Stimulated activated CD8-positive, alpha-beta memory T cell treated with anti-CD3 and anti-CD28 coated beads, Interleukin-7, amount 100 ng/mL, for 4 hours (primary cell): Measurements from ENCODE around the gene GADL1.

Experiments
- DNase-seq, 2 donors: peaks; one replicate each; pipeline ENCODE4 v3.0.0-alpha.2; 2020; ENCODE audit warnings: low read depth in 2 of 2

The GADL1 gene

DNA sequence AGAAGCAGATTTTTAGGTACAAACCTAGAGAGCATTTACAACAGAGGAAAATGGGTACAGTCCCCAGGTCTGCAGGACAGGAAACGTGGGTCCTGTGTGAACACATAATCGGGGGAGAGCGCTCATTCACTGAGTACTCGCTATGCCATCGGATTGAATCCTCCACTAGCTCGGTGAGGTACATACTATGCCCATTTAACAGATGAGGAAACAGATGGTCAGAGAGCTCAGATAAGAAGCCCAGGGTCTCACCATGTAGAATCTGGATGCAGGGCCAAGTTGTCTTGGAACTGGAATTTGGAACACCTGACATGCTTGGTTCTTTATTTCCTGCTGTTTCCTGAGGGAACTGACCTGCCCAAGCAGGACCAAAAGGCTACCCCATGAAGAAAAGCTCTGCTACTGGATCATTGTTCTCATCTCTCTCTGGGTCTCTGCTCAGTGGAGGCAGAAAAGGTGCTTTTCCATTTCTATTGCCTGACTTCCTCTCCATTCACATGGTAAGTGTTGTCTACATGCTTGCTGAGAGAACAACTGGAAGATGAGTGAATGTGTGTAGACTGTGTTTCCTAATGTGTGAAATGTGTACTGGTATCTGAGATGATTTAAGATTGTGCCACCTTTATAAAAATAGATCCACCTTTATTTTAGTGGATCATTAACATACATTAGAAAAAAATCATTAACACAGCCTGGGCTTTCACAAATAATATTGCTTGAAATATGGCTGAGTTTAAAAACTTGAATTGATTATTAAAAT, 199.0 kb downstream of the GADL1 start:
- DNase-seq: no peak

- no peak for DNase-seq
These were observed 199.8 kb downstream of the GADL1 start for GRCh38 chr3:30694668-30695067.

DNA sequence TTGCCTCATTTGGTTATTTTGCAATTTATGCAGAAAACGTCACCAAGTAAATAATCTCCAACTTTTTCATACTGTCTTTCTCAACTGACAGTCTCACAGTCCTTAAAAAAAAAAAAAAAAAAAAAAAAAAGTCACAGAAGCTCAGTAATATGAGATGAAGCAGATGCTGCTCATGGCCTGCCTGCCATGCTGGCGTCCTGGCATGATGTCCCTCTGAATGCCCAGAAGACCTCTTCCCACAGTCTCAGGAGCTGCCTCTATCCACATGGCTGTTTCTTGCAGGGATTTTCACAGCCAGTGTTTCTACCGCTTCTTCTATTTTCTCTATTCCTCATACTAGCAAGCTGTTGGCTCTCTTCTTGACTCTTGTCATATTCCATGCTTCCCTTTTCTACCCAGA, 200.3 kb downstream of the GADL1 start:
- no peak for DNase-seq

- DNase-seq: peak; percentile 24 to 40
These were observed 200.9 kb downstream of the GADL1 start for GRCh38 chr3:30693470-30694120.

GRCh38 chr3:30692498-30693130, 201.8 kb downstream of the GADL1 start:
- no peak for DNase-seq

DNA sequence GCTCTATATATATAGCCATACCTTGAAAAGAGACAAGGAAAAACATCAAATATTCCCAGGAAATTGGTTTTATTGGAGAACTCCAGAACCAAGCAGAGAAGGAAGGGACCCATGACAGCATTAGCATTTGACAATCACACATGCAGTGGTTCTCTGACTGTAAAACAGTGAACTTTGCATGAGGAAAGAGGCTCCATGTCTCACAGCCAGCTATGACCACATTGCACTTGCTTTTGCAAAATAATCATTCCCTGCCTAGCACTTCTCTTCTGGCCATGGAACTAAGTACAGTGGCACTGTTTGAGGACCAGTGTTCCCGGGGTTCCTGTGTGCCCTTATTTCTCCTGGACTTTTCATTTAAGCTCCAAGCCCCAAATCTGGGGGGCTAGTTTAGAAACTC, 202.5 kb downstream of the GADL1 start:
- no peak for DNase-seq

DNA sequence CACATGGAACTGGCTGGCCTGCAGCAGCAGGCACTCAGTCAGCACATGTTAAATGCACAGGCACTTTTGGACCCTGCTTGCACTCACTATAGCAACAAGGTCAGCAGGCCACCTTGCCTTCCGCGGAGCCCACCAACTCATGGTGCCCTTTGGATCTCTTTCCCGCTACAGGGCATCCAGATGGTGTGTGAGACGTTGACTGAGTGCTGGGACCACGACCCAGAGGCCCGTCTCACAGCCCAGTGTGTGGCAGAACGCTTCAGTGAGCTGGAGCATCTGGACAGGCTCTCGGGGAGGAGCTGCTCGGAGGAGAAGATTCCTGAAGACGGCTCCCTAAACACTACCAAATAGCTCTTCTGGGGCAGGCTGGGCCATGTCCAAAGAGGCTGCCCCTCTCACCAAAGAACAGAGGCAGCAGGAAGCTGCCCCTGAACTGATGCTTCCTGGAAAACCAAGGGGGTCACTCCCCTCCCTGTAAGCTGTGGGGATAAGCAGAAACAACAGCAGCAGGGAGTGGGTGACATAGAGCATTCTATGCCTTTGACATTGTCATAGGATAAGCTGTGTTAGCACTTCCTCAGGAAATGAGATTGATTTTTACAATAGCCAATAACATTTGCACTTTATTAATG, 203.1 kb downstream of the GADL1 start:
- DNase-seq: no peak

DNA sequence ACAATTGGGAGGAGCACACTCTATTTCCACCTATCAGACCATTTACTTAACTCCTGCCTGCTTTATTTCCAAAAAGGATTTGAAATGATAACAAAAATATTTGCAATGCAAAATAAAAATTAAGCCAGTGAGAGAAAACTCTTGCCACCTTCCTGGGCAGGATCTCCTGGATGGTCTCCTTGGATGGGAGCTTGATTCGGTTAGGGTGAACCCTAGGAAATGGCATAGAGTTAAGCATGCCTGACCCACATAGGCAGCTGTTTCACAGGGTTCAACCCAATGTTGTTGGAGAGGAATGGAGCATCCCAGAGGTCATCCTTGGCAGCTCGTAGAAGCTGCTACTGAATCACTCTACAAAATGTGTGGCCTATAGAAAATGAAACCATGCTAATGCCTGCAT, 204.3 kb downstream of the GADL1 start:
- no peak for DNase-seq

DNA sequence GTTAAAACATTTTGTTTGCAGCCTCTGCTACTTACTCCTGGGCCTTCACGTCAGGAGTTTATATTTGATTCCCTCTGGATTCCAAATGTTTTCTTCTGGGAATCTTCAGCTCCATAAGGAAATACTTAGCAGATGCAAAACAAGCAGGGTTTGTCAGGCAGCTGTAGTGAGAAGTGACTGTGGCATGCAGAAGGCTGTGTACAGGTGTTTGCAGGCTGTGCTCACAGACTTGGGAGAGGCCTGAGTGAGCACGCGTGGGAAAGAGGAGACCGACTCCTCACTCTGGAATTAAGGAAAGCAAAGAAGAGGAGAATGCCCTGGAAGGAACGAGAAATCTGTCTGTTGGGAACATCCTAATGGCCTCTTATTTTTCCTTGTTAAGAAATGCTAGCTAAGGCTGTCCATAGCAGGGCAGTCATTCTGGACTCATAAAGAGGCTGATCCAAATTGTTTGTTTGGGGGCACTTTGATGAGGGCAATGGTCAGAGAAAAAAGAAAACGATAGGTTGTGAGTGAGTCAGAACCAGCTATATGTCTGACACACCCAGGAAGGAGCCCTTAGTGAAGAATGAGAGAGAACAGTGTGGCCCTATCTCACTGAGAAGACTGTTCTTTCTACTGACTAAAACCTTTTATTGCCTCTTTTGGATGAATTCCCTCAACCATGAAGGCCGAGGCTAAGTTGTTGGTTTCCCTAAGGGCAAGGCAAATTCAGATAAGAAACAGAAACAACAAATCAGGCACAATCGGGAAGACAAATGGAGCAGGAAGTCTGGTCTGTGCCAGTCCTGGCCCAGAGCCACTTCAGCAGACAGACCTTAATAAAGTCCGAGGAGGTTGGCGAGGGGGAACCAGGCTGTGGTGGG, 205.5 kb downstream of the GADL1 start:
- no peak for DNase-seq

GRCh38 chr3:30687930-30688570, 206.4 kb downstream of the GADL1 start:
- DNase-seq: no peak

DNA sequence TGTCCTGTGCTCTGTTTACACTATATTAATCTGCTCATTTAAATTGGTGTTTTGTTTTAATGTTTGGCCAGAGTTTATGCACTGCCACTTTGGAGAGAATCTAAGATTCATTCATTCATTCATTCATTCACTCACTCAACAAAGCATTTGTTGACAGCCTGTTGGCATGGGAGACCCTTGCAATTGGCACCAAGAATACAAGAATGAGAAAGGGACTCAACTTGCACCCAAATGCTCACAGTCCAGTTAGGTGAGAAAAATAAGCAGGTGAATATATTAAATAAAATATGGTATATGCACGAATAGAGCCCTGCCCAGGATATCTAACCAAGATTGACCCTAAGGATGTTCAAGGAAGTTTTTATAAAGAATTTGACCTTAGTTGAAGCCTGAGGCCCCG, 207.7 kb downstream of the GADL1 start:
- no peak for DNase-seq

GRCh38 chr3:30686176-30686575, 208.3 kb downstream of the GADL1 start:
- no peak for DNase-seq

DNA sequence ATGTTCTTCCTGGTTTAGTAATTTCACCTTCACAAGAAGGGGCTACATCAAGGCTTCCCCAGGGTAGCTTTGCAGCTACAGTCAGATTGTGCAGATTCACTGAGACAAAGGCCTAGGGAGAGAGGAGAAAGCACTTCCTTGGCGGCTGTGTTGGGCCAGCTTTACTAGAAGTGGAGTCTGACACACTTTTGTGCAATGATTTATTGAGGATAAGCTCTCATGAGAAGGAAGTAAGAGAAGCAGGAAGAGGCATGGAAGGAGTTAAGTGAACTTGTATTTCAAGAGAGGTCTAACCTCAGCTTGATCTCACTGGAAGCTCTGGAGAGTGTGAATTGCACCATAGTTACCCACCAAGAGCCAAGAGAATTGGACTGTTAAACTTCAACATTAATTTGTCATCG, 209.2 kb downstream of the GADL1 start:
- no peak for DNase-seq

- DNase-seq: no peak
These were observed 210.1 kb downstream of the GADL1 start for GRCh38 chr3:30684356-30684755.

DNA sequence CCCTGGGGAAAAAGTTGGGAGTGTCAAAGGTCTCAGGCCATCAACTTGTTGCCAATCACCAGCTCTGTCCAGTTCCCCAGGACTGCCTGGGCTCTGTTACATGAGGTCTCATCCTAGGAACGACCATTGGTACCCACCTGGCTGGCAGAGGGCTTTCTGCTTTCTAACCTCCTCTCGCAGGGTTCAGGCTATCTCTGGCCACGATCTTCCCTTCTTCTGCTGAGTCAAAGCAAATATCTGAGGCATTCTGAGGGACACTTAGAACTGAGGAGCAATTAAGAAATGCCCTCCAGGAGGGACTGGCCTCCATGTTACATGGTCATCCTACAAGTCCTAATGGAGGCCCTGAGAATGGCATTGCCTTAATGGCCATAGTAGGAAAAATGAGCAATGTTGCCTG, 210.7 kb downstream of the GADL1 start:
- DNase-seq: no peak

DNA sequence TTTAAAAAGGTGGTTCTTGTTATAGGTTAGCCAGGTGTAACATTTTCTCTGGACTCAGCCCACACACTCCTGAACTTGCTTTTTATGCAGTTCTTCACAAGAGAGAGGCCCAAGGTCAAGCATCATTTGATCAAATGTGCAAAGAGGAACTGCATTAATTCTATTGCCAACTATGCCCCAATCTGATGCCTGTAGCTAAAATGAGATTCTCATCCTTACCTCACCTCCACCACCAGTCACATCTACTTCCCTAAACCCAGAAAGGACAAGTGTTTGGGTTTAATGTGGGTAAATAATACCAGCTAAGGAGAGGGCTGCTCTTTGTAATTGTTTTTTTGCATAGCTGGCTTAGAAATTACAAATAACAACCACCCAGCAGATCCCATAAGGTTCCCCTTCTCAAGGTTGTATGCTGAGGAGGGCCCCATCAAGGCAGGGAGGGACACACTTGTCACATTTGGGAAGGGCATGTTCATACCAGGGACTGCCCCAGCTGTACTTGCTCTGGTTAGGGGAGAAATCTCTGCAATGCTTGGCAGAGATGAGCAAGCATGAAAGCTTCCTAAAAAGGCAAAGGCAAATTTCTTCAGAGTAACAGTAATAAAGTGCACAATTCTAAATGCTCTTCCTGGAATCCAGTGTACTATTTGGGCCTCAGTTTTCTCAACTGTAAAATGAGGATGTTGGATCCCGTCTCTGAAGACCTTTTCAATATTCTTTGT, 211.9 kb downstream of the GADL1 start:
- no peak for DNase-seq

DNA sequence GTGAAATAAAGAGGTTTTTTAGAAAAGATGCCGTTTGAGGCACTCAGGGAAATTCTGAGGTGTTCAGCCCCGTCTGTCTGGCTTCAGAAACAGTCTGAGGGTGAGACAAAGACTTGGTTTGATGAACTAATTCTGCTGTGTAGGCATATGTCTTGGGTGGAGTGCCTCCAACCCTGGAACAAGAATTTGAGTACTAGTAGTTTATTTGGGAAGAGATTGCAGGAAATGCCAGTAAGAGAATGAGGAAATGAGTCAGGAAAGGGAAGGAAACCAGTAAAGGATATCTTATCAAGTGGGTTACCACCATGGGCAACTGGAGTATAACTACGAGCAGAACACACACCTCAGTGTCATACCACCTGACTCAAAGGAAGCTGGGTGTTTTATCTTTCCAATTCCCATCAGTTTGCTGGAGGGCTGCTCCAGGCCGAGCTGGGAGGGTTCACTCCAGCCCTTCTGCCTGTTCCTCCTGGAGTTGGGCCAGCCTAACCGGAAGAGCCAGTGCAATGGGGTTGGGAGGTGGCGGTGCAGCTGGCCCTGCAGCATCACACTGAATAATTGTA, 212.7 kb downstream of the GADL1 start:
- no peak for DNase-seq

DNA sequence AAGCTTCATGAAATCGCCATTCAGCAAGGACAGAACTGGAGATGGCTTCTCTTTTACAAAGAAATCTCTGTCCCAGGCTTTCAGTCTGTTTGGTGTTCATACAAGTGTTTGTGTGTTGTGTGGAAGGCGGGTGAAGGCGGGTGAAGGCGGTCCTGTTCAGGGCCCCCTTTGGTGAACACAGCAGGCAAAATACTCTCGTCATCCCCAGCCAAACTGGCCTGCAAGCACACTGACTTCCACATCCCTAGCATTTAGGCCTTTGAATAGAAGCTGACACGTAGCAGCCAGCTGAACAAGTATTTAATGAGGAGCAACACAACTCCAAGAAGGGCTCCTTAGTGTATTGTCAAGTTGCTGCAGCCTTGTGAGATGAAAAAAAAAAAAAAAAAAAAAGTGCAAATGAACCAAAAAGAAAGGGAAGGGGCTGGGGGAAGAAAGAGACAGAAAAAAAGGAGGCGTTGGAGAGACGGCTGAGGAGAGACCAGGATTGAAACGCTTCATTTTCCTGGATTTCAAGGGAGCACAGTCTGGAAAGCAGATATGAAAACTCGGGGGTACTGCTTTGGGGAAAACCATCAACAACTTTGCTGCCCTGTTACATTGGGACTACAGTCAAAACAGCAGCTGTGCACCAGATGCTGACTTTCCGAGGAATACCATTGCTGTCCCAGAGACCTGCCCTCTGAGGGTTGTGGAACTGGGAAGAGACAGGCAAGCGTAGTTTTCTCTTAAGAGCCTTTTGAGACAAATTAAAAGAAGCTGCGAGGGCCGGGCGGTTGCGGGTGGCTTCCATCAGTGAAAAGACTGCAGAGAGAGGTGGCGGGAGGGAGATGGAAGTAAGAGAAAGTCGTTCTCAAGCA, 213.4 kb downstream of the GADL1 start:
- DNase-seq: no peak

GRCh38 chr3:30679045-30679444, 215.4 kb downstream of the GADL1 start:
- no peak for DNase-seq
